HG02798 (cell line): ENCODE measurements around the gene GNB4.

ENCODE experiments used
- ATAC-seq: cut with Tn5 transposase; IDR thresholded peaks from one replicate; pipeline ENCODE4 v1.9.1; 2021; ENCODE audit warnings: mild to moderate bottlenecking; ENCODE audit not compliant: unreplicated experiment, poor library complexity

GNB4 gene

GRCh38 chr3:179373938-179374337, 77.3 kb downstream of the GNB4 start:
- ATAC-seq = no peak

DNA sequence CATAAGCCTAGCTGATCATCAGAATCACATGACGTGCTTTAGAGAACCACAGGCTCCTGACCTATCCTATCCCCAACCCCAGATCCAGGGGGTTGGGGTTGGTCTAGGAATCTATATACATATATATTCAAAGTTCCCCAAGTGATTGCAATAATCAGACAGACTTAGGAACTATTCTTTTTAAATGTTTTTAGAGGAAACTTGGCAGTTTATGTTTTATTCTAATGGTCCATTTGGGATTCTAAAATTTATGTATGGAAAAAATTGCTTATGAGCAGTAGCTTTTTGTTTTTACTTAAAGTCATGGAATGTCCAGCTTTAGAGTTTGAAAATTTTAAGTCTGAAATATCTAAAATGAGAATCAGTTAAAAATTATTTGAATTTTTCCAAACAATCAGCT, 81.6 kb downstream of the GNB4 start:
- no peak for ATAC-seq

DNA sequence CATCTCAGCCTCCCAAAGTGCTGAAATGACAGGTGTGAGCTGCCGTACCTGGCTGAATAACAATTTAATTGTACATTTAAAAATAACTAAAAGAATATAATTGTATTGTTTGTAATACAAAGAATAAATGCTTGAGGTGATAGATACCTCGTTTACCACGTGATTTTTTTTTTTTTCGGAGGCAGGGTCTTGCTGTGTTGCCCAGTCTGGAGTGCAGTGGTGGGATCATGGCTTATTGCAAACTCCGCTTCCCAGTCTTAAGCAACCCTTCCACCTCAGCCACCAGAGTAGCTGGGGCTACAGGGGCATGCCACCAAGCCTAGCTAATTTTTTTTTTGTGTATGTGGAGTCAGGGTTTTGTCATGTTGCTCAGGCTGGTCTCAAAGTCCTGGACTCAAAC, 87.9 kb downstream of the GNB4 start:
- no peak for ATAC-seq

- no peak for ATAC-seq
These were observed 95.3 kb downstream of the GNB4 start for GRCh38 chr3:179355996-179356395.

DNA sequence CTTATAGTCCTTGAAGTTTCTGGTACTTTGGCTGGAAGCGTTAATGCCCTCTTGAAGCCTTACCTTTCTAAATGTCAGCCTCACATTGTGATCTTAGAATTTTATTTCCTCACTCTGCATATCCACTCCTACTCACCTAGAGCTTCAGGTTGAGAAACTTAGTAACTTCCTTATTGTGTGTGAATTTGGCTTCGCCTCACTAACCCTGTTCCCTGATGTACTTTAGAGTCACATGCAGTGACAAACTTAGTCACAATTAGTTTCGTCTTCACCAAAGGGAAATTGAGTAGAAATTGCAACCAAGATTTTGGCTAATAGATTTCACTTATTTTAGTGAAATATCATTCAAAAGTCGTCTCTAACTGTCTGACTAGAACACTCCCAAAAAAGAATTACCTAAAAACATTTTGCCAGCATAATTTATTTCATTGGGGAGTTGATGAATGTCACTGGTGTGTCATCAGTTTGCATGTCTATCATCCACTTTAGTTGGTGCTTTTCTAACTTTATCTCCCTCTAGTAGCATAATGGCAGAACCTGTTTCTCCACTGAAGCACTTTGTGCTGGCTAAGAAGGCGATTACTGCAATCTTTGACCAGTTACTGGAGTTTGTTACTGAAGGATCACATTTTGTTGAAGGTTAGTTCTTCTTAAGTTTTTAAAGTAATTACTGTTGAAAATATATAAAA, 102.8 kb downstream of the GNB4 start:
- ATAC-seq = peak; percentile 50

GRCh38 chr3:179347345-179348194, 103.7 kb downstream of the GNB4 start, which contains the start of gene MFN1:
TSS of gene MFN1 (plus strand) at chr3:179347709. CDS start at chr3:179348852, 1,143 bp downstream.
- peak; percentile 97 for ATAC-seq
